Skeletal muscle tissue (tissue), 4 donors: ENCODE measurements around the gene BRINP3. TPM values are rescaled to one million over a fixed set of nuclear protein-coding genes. Genes with fewer than 3 reads are reported as not detected.
"Not testable (repeated sequence)": the region's sequence is repeated elsewhere in the genome, so short reads cannot be mapped to it uniquely, and the experiment has no call there.

Experiments
- H3K27ac ChIP-seq: one replicate; pipeline ENCODE4 v1.7.0; 2013; ENCODE audit warnings: mild to moderate bottlenecking, low read depth, low read length, inconsistent platforms
- H3K27me3 ChIP-seq, 3 donors: one replicate each; pipeline ENCODE4 v1.7.0; 2013; ENCODE audit warnings: low read length in 3 of 3; ENCODE audit not compliant: control insufficient read depth in 3 of 3, insufficient read depth in 3 of 3
- H3K36me3 ChIP-seq, 3 donors: one replicate each; pipeline ENCODE4 v1.7.0; 2013; ENCODE audit warnings: low read length in 3 of 3; ENCODE audit not compliant: control insufficient read depth in 3 of 3, insufficient read depth in 3 of 3
- H3K4me1 ChIP-seq, 3 donors: one replicate each; pipeline ENCODE4 v1.7.0; 2013; ENCODE audit warnings: low read length in 3 of 3, mild to moderate bottlenecking in 3 of 3; ENCODE audit not compliant: control insufficient read depth in 3 of 3, insufficient read depth in 3 of 3
- H3K4me3 ChIP-seq, 3 donors: one replicate each; pipeline ENCODE4 v1.7.0; 2013; ENCODE audit warnings: low read length in 3 of 3
- H3K9ac ChIP-seq, 3 donors: one replicate each; pipeline ENCODE4 v1.7.0; 2013; ENCODE audit warnings: low read length in 3 of 3, mild to moderate bottlenecking in 3 of 3, moderate library complexity in 2 of 3, low read depth in 1 of 3
- H3K9me3 ChIP-seq, 3 donors: one replicate each; pipeline ENCODE4 v1.7.0; 2013; ENCODE audit warnings: low read length in 3 of 3; ENCODE audit not compliant: control insufficient read depth in 3 of 3
- total RNA-seq: library from RNA; depleted of rRNA; stranded (reverse); fragments of >200 nt; gene quantifications from one replicate; pipeline ENCODE4 v1.2.3, GENCODE V29; 2014
- donor health status: Osteomylitis.

Gene BRINP3
- 3.7 TPM for total RNA-seq

- no peak within 1 kb of the TSS for H3K27ac ChIP-seq
- H3K9ac ChIP-seq, result peak within 1 kb of the TSS in 1 of 3 donors; percentile 32
- no peaks in the 10 kb centered on the region for H3K36me3 ChIP-seq
- peaks cover 6 to 9% (median 6%) of the 10 kb centered on the region in 3 donors for H3K4me1 ChIP-seq
- peaks cover 19 to 37% (median 36%) of the 10 kb centered on the region in 3 donors for H3K27me3 ChIP-seq
- peak within 1 kb of the TSS; percentile 45 to 59 (median 54) for H3K4me3 ChIP-seq
- H3K9me3 ChIP-seq, result no peaks in the 10 kb centered on the region
These were observed at the start of gene BRINP3 for GRCh38 chr1:190477762-190478148. Gene BRINP3 (minus strand): TSS chr1:190477864.

- no peaks in the 10 kb centered on the region for H3K36me3 ChIP-seq
- no peaks in the 10 kb centered on the region for H3K27me3 ChIP-seq
- H3K27ac ChIP-seq, result no peak overlapping the region
- H3K4me3 ChIP-seq, result no peak overlapping the region
- no peaks in the 10 kb centered on the region for H3K9me3 ChIP-seq
- H3K9ac ChIP-seq, result no peak overlapping the region
- H3K4me1 ChIP-seq, result no peaks in the 10 kb centered on the region
These were observed 33.9 kb upstream of the BRINP3 start for GRCh38 chr1:190511554-190511953.

- H3K4me3 ChIP-seq, result no peak overlapping the region
- no peak overlapping the region for H3K9ac ChIP-seq
- no peaks in the 10 kb centered on the region for H3K4me1 ChIP-seq
- H3K9me3 ChIP-seq, result no peaks in the 10 kb centered on the region
- no peak overlapping the region for H3K27ac ChIP-seq
- no peaks in the 10 kb centered on the region for H3K27me3 ChIP-seq
- H3K36me3 ChIP-seq, result no peaks in the 10 kb centered on the region
These were observed 29.7 kb upstream of the BRINP3 start for GRCh38 chr1:190507357-190507756.

- H3K9ac ChIP-seq, H3K36me3 ChIP-seq, H3K4me3 ChIP-seq, H3K9me3 ChIP-seq, H3K27me3 ChIP-seq, H3K27ac ChIP-seq, H3K4me1 ChIP-seq: not testable (repeated sequence)
These were observed 26.9 kb upstream of the BRINP3 start for GRCh38 chr1:190504539-190504938.

GRCh38 chr1:190497565-190497964 is 19.9 kb upstream of the BRINP3 start:
- no peaks in the 10 kb centered on the region for H3K36me3 ChIP-seq

DNA sequence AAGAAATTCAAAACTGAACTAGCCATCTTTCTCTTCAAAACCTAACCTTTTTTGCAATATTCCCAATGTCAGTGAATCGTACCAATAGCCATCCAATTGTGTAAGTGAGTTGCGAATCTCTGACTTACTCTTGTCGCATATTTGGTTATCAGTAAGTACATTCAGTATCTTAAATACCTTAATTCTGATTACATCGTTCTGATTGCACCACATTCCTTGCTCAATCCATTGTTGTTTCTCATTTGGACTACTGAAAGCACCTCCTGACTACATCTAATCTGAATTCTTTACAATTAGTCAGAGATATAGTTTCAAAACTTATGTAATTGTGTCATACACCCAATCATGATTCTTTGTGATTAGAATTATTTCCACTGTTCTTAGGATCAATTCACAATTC is 16.8 kb upstream of the BRINP3 start:
- Histone ChIP-seq H3K4me1 (no peaks in the 10 kb centered on the region), H3K4me3 (no peak overlapping the region), H3K9me3 (no peaks in the 10 kb centered on the region), H3K27ac (no peak overlapping the region), H3K36me3 (no peaks in the 10 kb centered on the region), H3K27me3 (no peaks in the 10 kb centered on the region), H3K9ac (no peak overlapping the region)

More at GRCh38 chr1:190497565-190497964, 19.9 kb upstream of the BRINP3 start:
- Histone ChIP-seq H3K27ac (no peak overlapping the region), H3K9ac (no peak overlapping the region), H3K4me3 (no peak overlapping the region), H3K27me3 (no peaks in the 10 kb centered on the region), H3K9me3 (no peaks in the 10 kb centered on the region), H3K4me1 (no peaks in the 10 kb centered on the region)

GRCh38 chr1:190491404-190491803 is 13.7 kb upstream of the BRINP3 start:
- Histone ChIP-seq H3K4me3 (no peak overlapping the region), H3K4me1 (no peaks in the 10 kb centered on the region), H3K27ac (no peak overlapping the region), H3K27me3 (no peaks in the 10 kb centered on the region), H3K36me3 (no peaks in the 10 kb centered on the region), H3K9me3 (no peaks in the 10 kb centered on the region), H3K9ac (no peak overlapping the region)

DNA sequence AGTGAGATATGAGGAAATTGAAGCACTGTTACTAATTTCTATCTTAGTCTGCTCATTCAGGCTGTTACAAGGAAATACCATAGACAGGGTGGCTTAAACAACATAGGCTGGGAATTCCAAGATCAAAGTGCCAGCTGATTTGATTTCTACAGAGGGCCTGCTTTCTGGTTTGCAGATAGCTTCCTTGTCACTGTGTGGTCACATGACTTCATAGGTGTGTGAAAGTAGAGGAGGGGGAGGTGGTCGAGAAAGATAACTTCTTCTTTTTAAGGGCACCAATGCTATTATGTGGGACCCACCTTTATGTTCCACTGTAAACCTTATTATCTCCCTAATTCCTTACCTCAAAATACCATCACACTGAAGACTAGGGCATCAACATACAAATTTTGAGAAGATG is 6.4 kb upstream of the BRINP3 start:
- Histone ChIP-seq H3K36me3 (no peaks in the 10 kb centered on the region), H3K4me1 (no peaks in the 10 kb centered on the region), H3K27ac (no peak overlapping the region), H3K9ac (no peak overlapping the region), H3K9me3 (no peaks in the 10 kb centered on the region), H3K27me3 (peaks cover under 1 to 5% (median 2%) of the 10 kb centered on the region in 3 donors), H3K4me3 (no peak overlapping the region)

DNA sequence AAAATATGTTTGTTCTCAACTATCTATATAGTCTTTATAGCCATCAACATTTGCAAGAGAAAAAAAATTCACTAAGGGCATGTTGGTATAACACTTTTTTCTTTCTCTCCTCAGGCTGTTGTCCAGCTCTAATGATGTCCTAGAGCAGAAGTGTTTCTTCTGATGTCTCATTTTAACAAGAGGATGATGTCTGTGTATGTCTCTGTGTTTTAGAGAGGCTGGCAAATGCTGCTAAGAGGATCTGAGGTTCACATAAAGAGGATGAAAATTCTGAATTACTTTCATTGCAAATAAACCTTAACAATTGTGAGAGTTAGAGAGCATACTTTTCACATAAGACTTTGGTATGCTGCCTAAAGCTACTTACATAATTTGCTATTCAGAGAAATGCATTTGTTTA is 2.6 kb upstream of the BRINP3 start:
- Histone ChIP-seq H3K36me3 (no peaks in the 10 kb centered on the region), H3K27ac (no peak overlapping the region), H3K9ac (no peak overlapping the region), H3K27me3 (peaks cover 18 to 29% (median 27%) of the 10 kb centered on the region in 3 donors), H3K4me1 (peaks cover 6 to 9% (median 6%) of the 10 kb centered on the region in 3 donors), H3K9me3 (no peaks in the 10 kb centered on the region), H3K4me3 (no peak overlapping the region)

GRCh38 chr1:190479516-190479915 is 1.9 kb upstream of the BRINP3 start:
- no peak overlapping the region for H3K4me3 ChIP-seq
- H3K4me1 ChIP-seq, result peaks cover 6 to 9% (median 6%) of the 10 kb centered on the region in 3 donors
- no peak overlapping the region for H3K27ac ChIP-seq
- peaks cover 19 to 34% (median 34%) of the 10 kb centered on the region in 3 donors for H3K27me3 ChIP-seq
- H3K9ac ChIP-seq, result no peak overlapping the region
- H3K9me3 ChIP-seq, result no peaks in the 10 kb centered on the region
- H3K36me3 ChIP-seq, result no peaks in the 10 kb centered on the region

DNA sequence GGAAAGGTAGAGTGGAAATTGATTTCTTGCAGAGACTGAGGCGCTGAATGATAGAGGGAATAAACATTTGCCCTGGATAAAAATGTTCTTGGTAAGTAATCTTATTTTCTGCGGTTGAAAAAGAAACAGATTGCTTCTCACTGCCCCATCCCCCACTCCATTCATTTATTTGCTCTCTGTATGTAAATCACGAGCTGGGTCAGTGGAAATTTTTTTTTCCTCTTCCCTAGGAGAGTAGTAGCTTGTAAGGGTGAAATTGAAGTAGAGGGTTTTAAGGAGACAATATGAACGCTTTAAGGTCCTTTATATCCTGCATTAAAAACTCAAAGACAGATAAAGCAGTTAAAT is 1.4 kb upstream of the BRINP3 start:
- Histone ChIP-seq H3K36me3 (no peaks in the 10 kb centered on the region), H3K4me3 (peak overlapping the region; percentile 15 to 59 (median 45)), H3K27me3 (peaks cover 19 to 37% (median 36%) of the 10 kb centered on the region in 3 donors), H3K27ac (no peak overlapping the region), H3K9ac (no peak overlapping the region), H3K4me1 (peaks cover 6 to 9% (median 6%) of the 10 kb centered on the region in 3 donors), H3K9me3 (no peaks in the 10 kb centered on the region)
